H1 (cell line): ENCODE measurements around the gene KRT75. TPM values are rescaled to one million over a fixed set of nuclear protein-coding genes. Genes with fewer than 3 reads are reported as not detected.

Experiments used
- ASH2L ChIP-seq: fragments of 200-600, 300-600 bp; sonication (generic); IDR thresholded peaks from one replicate; pipeline ENCODE4 v1.7.1; 2017; ENCODE audit warnings: low read length
- CHD7 ChIP-seq: fragments of 300-600 bp; sonication (generic); IDR thresholded peaks from 2 replicates; pipeline ENCODE4 v1.7.1; 2012; ENCODE audit warnings: low read length, moderate library complexity, mild to moderate bottlenecking, inconsistent platforms; ENCODE audit not compliant: insufficient replicate concordance
- GTF2F1 ChIP-seq: IDR thresholded peaks from 2 replicates; pipeline ENCODE4 v1.6.1; 2012; ENCODE audit warnings: low read depth, low read length, improper control_type of control experiment, borderline replicate concordance
- MAFK ChIP-seq: IDR thresholded peaks from 2 replicates; pipeline ENCODE4 v1.6.1; 2012; ENCODE audit warnings: low read depth, mild to moderate bottlenecking, improper control_type of control experiment, low read length
- RBBP5 ChIP-seq: IDR thresholded peaks from 2 replicates; pipeline ENCODE4 v1.7.1; 2012; ENCODE audit warnings: low read depth, mild to moderate bottlenecking, inconsistent platforms, low read length, moderate library complexity, borderline replicate concordance
- SAP30 ChIP-seq: fragments of 300-600 bp; sonication (generic); IDR thresholded peaks from 2 replicates; pipeline ENCODE4 v1.7.1; 2012; ENCODE audit warnings: low read length, moderate library complexity, mild to moderate bottlenecking, inconsistent platforms; ENCODE audit not compliant: insufficient read depth, insufficient replicate concordance
- USF2 ChIP-seq: IDR thresholded peaks from 2 replicates; pipeline ENCODE4 v1.6.1; 2011; ENCODE audit warnings: low read length, improper control_type of control experiment
- YY1 ChIP-seq: IDR thresholded peaks from 2 replicates; pipeline ENCODE4 v1.6.1; 2011; ENCODE audit warnings: low read depth, mild to moderate bottlenecking, low read length
- polyA plus RNA-seq, 7 experiments: library from polyadenylated mRNA; depleted of rRNA in 3 of 7; stranded (reverse) in 5 of 7; unstranded in 2 of 7; fragments of >200 nt in 5 of 7; fragments of 200-250 nt in 2 of 7; gene quantifications; 1 replicate in 5 of 7; 2 replicates in 1 of 7; 4 replicates in 1 of 7; pipeline versions ENCODE4 v1.2.1 to v1.2.3, GENCODE V29; 2011 to 2013; ENCODE audit warnings: missing spikeins in 2 of 7, mixed read lengths in 2 of 7
- total RNA-seq: library from RNA; stranded (reverse); fragmentation: NEBNext Ultra II Directional; extraction: Animal tissue kit (Norgen Biotek cat#: 25700); gene quantifications from 2 replicates; pipeline ENCODE4 v1.2.1, GENCODE V29; 2021

Gene KRT75
- total and polyA plus RNA-seq, 2 of the 8 experiments (the other 6 are each of a cell fraction or from before 2014, with no cell fraction given) = not detected

- TF ChIP-seq USF2 (peak; percentile 29; the same call in 1 of the 2 replicates), SAP30 (no peak), YY1 (peak; percentile 83), MAFK (no peak), ASH2L (no peak), RBBP5 (no peak), CHD7 (no peak), GTF2F1 (no peak)
These were observed 38.3 kb downstream of the KRT75 start (continued) for GRCh38 chr12:52395761-52396434.
